IMR-90 (cell line): ENCODE results near the gene DBP. TPM values are rescaled to one million over a fixed set of nuclear protein-coding genes. Genes with fewer than 3 reads are reported as not detected.
A peak's percentile ranks its signal among the peaks of the same experiment; 100 is the strongest.

ENCODE experiments used
- ATAC-seq: fragments of 200-7000 bp; cut with Tn5 transposase; 2 replicates; pipeline ENCODE4 v1.9.1; 2020; ENCODE audit warnings: low read depth, mild to moderate bottlenecking, moderate library complexity
- BruUV-seq: library from RNA; stranded (reverse); fragments of 400-500 nt; replicated peaks from 2 replicates; lab custom pipeline; 2021; lab: Mats Ljungman, UMichigan
- CTCF ChIA-PET: fragments of 300-600 bp; formaldehyde crosslinking; extraction: SDS; loops from one replicate; lab custom pipeline; 2021; ENCODE audit warnings: antibody characterized with exemption; lab: Yijun Ruan, JAX
- POLR2A ChIA-PET: fragments of 300-600 bp; sonication (Branson Sonifier 250); formaldehyde crosslinking; loops from one replicate; lab custom pipeline; 2022; ENCODE audit warnings: antibody characterized with exemption; ENCODE audit not compliant: unreplicated experiment; lab: Charles Lee
- DNase-seq: peaks from one replicate; pipeline ENCODE4 v3.0.0; 2013
- H2AFZ ChIP-seq: replicated peaks from 2 replicates; pipeline ENCODE3; 2013; ENCODE audit warnings: low read length, mild to moderate bottlenecking; ENCODE audit not compliant: poor library complexity
- H2AK5ac ChIP-seq: 2 replicates; pipeline ENCODE4 v1.6.1; 2013; ENCODE audit warnings: low read depth, low read length, inconsistent platforms
- H2AK9ac ChIP-seq: replicated peaks from 2 replicates; pipeline ENCODE3; 2013; ENCODE audit warnings: mild to moderate bottlenecking, low read depth, low read length, moderate library complexity; ENCODE audit not compliant: poor library complexity
- H2BK120ac ChIP-seq: 2 replicates; pipeline ENCODE4 v1.6.1; 2013; ENCODE audit warnings: low read depth, low read length, inconsistent platforms
- H2BK15ac ChIP-seq: 3 replicates; pipeline ENCODE4 v1.6.1; 2013; ENCODE audit warnings: low read depth, low read length, inconsistent platforms
- H2BK20ac ChIP-seq: 2 replicates; pipeline ENCODE4 v1.6.1; 2013; ENCODE audit warnings: low read depth, mild to moderate bottlenecking, inconsistent platforms, low read length, moderate library complexity
- H2BK5ac ChIP-seq: 2 replicates; pipeline ENCODE4 v1.6.1; 2013; ENCODE audit warnings: mild to moderate bottlenecking, low read depth, low read length, inconsistent platforms; ENCODE audit not compliant: poor library complexity, severe bottlenecking
- H3K14ac ChIP-seq: replicated peaks from 2 replicates; pipeline ENCODE4 v1.6.1; 2013; ENCODE audit warnings: low read depth, low read length, inconsistent platforms
- H3K18ac ChIP-seq: 2 replicates; pipeline ENCODE4 v1.6.1; 2013; ENCODE audit warnings: low read depth, low read length, control low read depth
- H3K23ac ChIP-seq: 2 replicates; pipeline ENCODE4 v1.6.1; 2013; ENCODE audit warnings: low read depth, low read length, inconsistent platforms
- H3K27ac ChIP-seq: 2 replicates; pipeline ENCODE4 v1.5.1; 2013; ENCODE audit warnings: mild to moderate bottlenecking, control low read depth, low read length; ENCODE audit not compliant: insufficient read depth
- H3K27me3 ChIP-seq: 2 replicates; pipeline ENCODE4 v1.6.1; 2013; ENCODE audit warnings: low read length; ENCODE audit not compliant: control insufficient read depth, insufficient read depth
- H3K36me3 ChIP-seq: 2 replicates; pipeline ENCODE4 v1.6.1; 2013; ENCODE audit warnings: low read length, mixed read lengths; ENCODE audit not compliant: control insufficient read depth, insufficient read depth
- H3K4ac ChIP-seq: 2 replicates; pipeline ENCODE4 v1.6.1; 2013; ENCODE audit warnings: low read depth, low read length, inconsistent platforms
- H3K4me1 ChIP-seq: 2 replicates; pipeline ENCODE4 v1.6.1; 2013; ENCODE audit warnings: low read length, mixed read lengths; ENCODE audit not compliant: control insufficient read depth, insufficient read depth
- H3K4me2 ChIP-seq: 2 replicates; pipeline ENCODE4 v1.6.1; 2013; ENCODE audit warnings: low read depth, mild to moderate bottlenecking, control low read depth, low read length, moderate library complexity
- H3K4me3 ChIP-seq: 2 replicates; pipeline ENCODE4 v1.5.1; 2013; ENCODE audit warnings: low read depth, mild to moderate bottlenecking, control low read depth, low read length, moderate library complexity; ENCODE audit not compliant: insufficient read depth
- H3K56ac ChIP-seq: 2 replicates; pipeline ENCODE4 v1.6.1; 2013; ENCODE audit warnings: low read length, inconsistent platforms; ENCODE audit not compliant: insufficient read depth; ENCODE audit errors: extremely low read depth
- H3K79me1 ChIP-seq, 2 experiments: 2 replicates each; pipeline ENCODE4 v1.6.1; 2013; ENCODE audit warnings: low read length in 2 of 2, inconsistent platforms in 1 of 2, low read depth in 1 of 2
- H3K9ac ChIP-seq: 2 replicates; pipeline ENCODE4 v1.6.1; 2013; ENCODE audit warnings: low read depth, low read length, control low read depth
- H3K9me1 ChIP-seq: 2 replicates; pipeline ENCODE4 v1.6.1; 2013; ENCODE audit warnings: low read length, inconsistent platforms; ENCODE audit not compliant: insufficient read depth
- H3K9me3 ChIP-seq: 2 replicates; pipeline ENCODE4 v1.6.1; 2013; ENCODE audit warnings: low read length; ENCODE audit not compliant: control insufficient read depth, insufficient read depth
- H4K20me1 ChIP-seq: 2 replicates; pipeline ENCODE4 v1.6.1; 2013; ENCODE audit warnings: low read length, inconsistent platforms; ENCODE audit not compliant: insufficient read depth
- H4K5ac ChIP-seq: 2 replicates; pipeline ENCODE4 v1.6.1; 2013; ENCODE audit warnings: mild to moderate bottlenecking, low read depth, low read length, control low read depth
- H4K8ac ChIP-seq, 2 experiments: 2 replicates each; pipeline ENCODE4 v1.6.1; 2013; ENCODE audit warnings: low read depth in 2 of 2, low read length in 2 of 2, control low read depth in 1 of 2, inconsistent platforms in 1 of 2
- H4K91ac ChIP-seq: 2 replicates; pipeline ENCODE4 v1.6.1; 2013; ENCODE audit warnings: low read depth, low read length, inconsistent platforms; ENCODE audit not compliant: insufficient read depth
- BHLHE40 ChIP-seq: fragments of 150-350 bp; IDR thresholded peaks from 2 replicates; pipeline ENCODE4 v1.6.1; 2016; ENCODE audit warnings: mild to moderate bottlenecking, low read depth, low read length
- USF2 ChIP-seq: fragments of 150-350 bp; IDR thresholded peaks from 2 replicates; pipeline ENCODE4 v1.6.1; 2017; ENCODE audit warnings: mild to moderate bottlenecking, antibody characterized with exemption, low read length, low read depth
- WGBS, 2 experiments: methylation state at CpG; one replicate each; pipeline versions ENCODE4 v1.1.5 to v1.1.7; 2013; ENCODE audit warnings: missing lambda C conversion rate in 2 of 2; ENCODE audit not compliant: insufficient read length in 1 of 2; ENCODE audit errors: extremely low coverage in 2 of 2; 5-methylcytosine and 5-hydroxymethylcytosine counted together
- dilution Hi-C: fragments of 300-500 bp; cut with HindIII; formaldehyde crosslinking; loops from one replicate; pipeline ENCODE4 v1.14.3; 2018; ENCODE audit warnings: low sequenced_read_pairs; ENCODE audit not compliant: unreplicated experiment
- in situ Hi-C: fragments of 300-500 bp; cut with MboI; formaldehyde crosslinking; loops from 3 replicates; pipeline ENCODE4 v1.14.3; 2019; ENCODE audit warnings: low sequenced_read_pairs, inconsistent platforms, mixed read lengths
- intact Hi-C: fragments of 100-400 bp; cut with micrococcal nuclease; formaldehyde crosslinking; loops from 2 replicates; pipeline ENCODE4 v1.10.0; 2022
- polyA plus RNA-seq, 3 experiments: library from polyadenylated mRNA; depleted of rRNA; stranded (reverse); fragments of >200 nt; gene quantifications; 2 replicates each; pipeline ENCODE4 v1.2.3, GENCODE V29; 2012; ENCODE audit warnings: low replicate concordance in 1 of 3
- total RNA-seq: library from RNA; depleted of rRNA; stranded (reverse); fragments of >200 nt; gene quantifications from 2 replicates; pipeline ENCODE4 v1.2.3, GENCODE V29; 2012

Gene DBP
- total and polyA plus RNA-seq, 2 of the 4 experiments (the other 2 are of a cell fraction), result 3.0 to 3.6 TPM

GRCh38 chr19:48644355-48644754 lies 7.2 kb upstream of the DBP start:
- DNase-seq, result no peak
- H3K56ac ChIP-seq, result no peak overlapping the region
- H2BK20ac ChIP-seq, result no peak overlapping the region
- no peaks in the 10 kb centered on the region; the same call in 1 of the 2 replicates for H3K9me1 ChIP-seq
- H3K36me3 ChIP-seq, result no peaks in the 10 kb centered on the region
- no peak overlapping the region for H2AK5ac ChIP-seq
- no peaks in the 10 kb centered on the region for H3K79me1 ChIP-seq
- in situ Hi-C loops, result loop anchor here (10.0 kb wide), 2 partner anchors 190 to 320 kb away; partner anchors contain the start of genes FTL and HSD17B14
- no peak overlapping the region for H4K91ac ChIP-seq
- no peak overlapping the region for H3K9ac ChIP-seq
- CTCF ChIA-PET, result no interaction called here
- H3K27me3 ChIP-seq, result no peaks in the 10 kb centered on the region
- no peak overlapping the region for H3K27ac ChIP-seq
- no peaks in the 10 kb centered on the region for H4K20me1 ChIP-seq
- no peak overlapping the region for H2BK120ac ChIP-seq
- H3K18ac ChIP-seq, result no peak overlapping the region
- peaks cover 5% of the 10 kb centered on the region for H3K4me1 ChIP-seq
- dilution Hi-C loops, result no loop called here
- no peak overlapping the region for H3K23ac ChIP-seq
- no peak overlapping the region for H3K14ac ChIP-seq
- H2AK9ac ChIP-seq, result peak overlapping the region; percentile 65
- no peaks in the 10 kb centered on the region for H3K9me3 ChIP-seq
- no peak for TF ChIP-seq USF2
- no peak for TF ChIP-seq BHLHE40
- no peak overlapping the region for H3K4me3 ChIP-seq
- no peak for ATAC-seq
- H3K4me2 ChIP-seq, result no peak overlapping the region
- no peak overlapping the region for H4K8ac ChIP-seq
- intact Hi-C loops, result loop anchor here (10.0 kb wide), 1 partner anchor 320 kb away; the partner anchor contains the start of gene FTL
- no peak overlapping the region for H2BK5ac ChIP-seq
- no peak overlapping the region for H3K4ac ChIP-seq
- H2BK15ac ChIP-seq, result no peak overlapping the region
- H4K5ac ChIP-seq, result no peak overlapping the region
- BruUV-seq, result no TSS peak
- POLR2A ChIA-PET, result no interaction called here
- WGBS, 2 experiments, result no CpG with 5 or more reads among the region's 4 CpGs
- no peak overlapping the region for H2AFZ ChIP-seq
